BLaER1 (cell line): ENCODE data around the gene DNER.

Experiments used
- H3K27ac ChIP-seq: shearing (Covaris generic); formaldehyde crosslinking; 2 replicates; pipeline ENCODE4 v1.8.1; 2022
- H3K27me3 ChIP-seq: shearing (Covaris generic); formaldehyde crosslinking; 2 replicates; pipeline ENCODE4 v1.8.1; 2022
- H3K36me3 ChIP-seq: shearing (Covaris generic); formaldehyde crosslinking; 2 replicates; pipeline ENCODE4 v1.8.1; 2022
- H3K4me1 ChIP-seq: shearing (Covaris generic); formaldehyde crosslinking; 2 replicates; pipeline ENCODE4 v1.8.1; 2022
- H3K4me2 ChIP-seq: shearing (Covaris generic); formaldehyde crosslinking; 2 replicates; pipeline ENCODE4 v1.8.1; 2022
- H3K4me3 ChIP-seq: shearing (Covaris generic); formaldehyde crosslinking; 2 replicates; pipeline ENCODE4 v1.8.1; 2022
- H3K9ac ChIP-seq: shearing (Covaris generic); formaldehyde crosslinking; 2 replicates; pipeline ENCODE4 v1.8.1; 2022
- H3K9me3 ChIP-seq: shearing (Covaris generic); formaldehyde crosslinking; 2 replicates; pipeline ENCODE4 v1.8.1; 2022
- H4K20me1 ChIP-seq: shearing (Covaris generic); formaldehyde crosslinking; 2 replicates; pipeline ENCODE4 v1.8.1; 2022
- Cebpa-rat ChIP-seq: shearing (Covaris generic); IDR thresholded peaks from 2 replicates; pipeline ENCODE4 v1.8.1; 2022

DNER gene

DNA sequence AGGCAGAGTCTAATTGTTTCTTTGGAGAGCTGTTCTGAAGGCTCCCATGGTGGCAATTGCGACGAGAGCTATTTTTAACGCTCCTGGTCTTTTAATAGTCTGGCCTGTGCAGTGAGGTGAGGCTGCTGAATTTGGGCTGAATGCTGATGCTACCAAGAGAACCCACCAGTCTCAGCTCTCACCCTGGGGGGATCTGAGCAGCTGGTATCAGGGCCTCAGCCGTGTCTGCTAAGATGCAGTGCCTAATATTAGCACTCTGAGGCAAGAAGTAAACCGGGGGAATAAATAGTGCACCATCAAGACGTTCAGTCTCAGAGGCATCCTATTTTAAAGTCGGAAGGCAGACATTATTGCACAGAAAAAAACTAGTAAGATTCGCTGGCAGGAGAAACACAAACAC, 228.5 kb downstream of the DNER start:
- no peak for TF ChIP-seq Cebpa-rat
- Histone ChIP-seq H3K4me1 (peaks cover 70% of the 10 kb centered on the region), H3K27me3 (no peaks in the 10 kb centered on the region), H4K20me1 (no peaks in the 10 kb centered on the region), H3K27ac (peak overlapping the region; percentile 67), H3K4me2 (peak overlapping the region; percentile 82), H3K9ac (peak overlapping the region; percentile 42; the same call in 1 of the 2 replicates), H3K9me3 (peaks cover 22% of the 10 kb centered on the region), H3K36me3 (no peaks in the 10 kb centered on the region), H3K4me3 (no peak overlapping the region; the same call in 1 of the 2 replicates)

DNA sequence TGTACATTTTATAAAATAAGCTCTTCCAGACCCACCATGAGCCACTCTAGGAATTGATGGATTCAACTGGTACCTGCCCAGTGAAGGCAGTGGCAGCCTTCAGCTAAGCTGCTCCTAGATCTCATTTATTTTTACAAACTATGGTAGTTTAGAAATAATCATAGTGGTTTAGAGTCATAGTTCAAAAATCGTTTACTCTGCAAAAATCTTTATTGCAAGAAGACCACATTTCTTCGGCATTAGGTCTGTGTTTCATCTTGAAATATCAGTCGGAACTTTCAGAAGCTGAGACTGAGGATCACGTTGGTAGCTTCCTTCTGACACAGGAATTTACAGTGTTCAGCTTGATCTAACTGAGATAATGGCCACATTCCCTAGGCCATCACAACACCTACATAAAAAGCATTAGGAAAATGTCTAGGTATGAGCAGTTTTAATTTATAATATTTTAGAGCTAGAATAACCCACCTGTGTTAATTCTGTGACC, 237.0 kb downstream of the DNER start:
- no peak overlapping the region for H3K9ac ChIP-seq
- TF ChIP-seq Cebpa-rat, result no peak
- no peak overlapping the region for H3K4me3 ChIP-seq
- no peaks in the 10 kb centered on the region for H3K27me3 ChIP-seq
- peaks cover 2% of the 10 kb centered on the region; the same call in 1 of the 2 replicates for H3K9me3 ChIP-seq
- H3K36me3 ChIP-seq, result no peaks in the 10 kb centered on the region
- H3K4me2 ChIP-seq, result no peak overlapping the region
- no peak overlapping the region for H3K27ac ChIP-seq
- H3K4me1 ChIP-seq, result peaks cover 12% of the 10 kb centered on the region; the same call in 1 of the 2 replicates
- H4K20me1 ChIP-seq, result no peaks in the 10 kb centered on the region

DNA sequence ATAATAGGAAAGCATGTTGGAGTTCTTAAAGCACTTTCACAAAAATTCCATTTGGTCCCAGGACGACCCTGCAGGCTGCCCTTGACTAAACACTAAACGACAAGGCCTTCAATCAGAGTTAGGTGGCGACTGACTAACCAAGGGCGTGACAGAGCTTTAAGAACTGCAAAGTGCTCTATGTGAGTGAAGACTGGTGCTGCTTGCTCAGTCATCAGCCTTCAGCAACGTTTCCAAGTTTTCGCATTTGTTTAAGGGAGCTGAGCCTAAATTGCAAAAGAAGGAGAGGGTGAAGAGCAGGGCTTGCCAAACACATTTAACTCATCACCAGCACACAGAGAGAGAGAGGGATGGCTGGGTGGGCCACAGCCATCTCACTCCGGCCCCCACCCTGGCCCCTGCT, 238.6 kb downstream of the DNER start:
- no peaks in the 10 kb centered on the region for H3K27me3 ChIP-seq
- no peak overlapping the region for H3K4me3 ChIP-seq
- no peaks in the 10 kb centered on the region for H3K4me1 ChIP-seq
- no peak overlapping the region for H3K27ac ChIP-seq
- H4K20me1 ChIP-seq, result no peaks in the 10 kb centered on the region
- no peak overlapping the region for H3K9ac ChIP-seq
- no peak overlapping the region for H3K4me2 ChIP-seq
- no peaks in the 10 kb centered on the region for H3K9me3 ChIP-seq
- TF ChIP-seq Cebpa-rat, result no peak
- no peaks in the 10 kb centered on the region for H3K36me3 ChIP-seq

- Histone ChIP-seq H3K9me3 (no peaks in the 10 kb centered on the region), H4K20me1 (no peaks in the 10 kb centered on the region), H3K4me2 (no peak overlapping the region), H3K4me3 (no peak overlapping the region), H3K4me1 (no peaks in the 10 kb centered on the region), H3K27me3 (no peaks in the 10 kb centered on the region), H3K27ac (no peak overlapping the region), H3K9ac (no peak overlapping the region), H3K36me3 (no peaks in the 10 kb centered on the region)
- no peak for TF ChIP-seq Cebpa-rat
Measured at GRCh38 chr2:229474125-229474524, 240.2 kb downstream of the DNER start.

DNA sequence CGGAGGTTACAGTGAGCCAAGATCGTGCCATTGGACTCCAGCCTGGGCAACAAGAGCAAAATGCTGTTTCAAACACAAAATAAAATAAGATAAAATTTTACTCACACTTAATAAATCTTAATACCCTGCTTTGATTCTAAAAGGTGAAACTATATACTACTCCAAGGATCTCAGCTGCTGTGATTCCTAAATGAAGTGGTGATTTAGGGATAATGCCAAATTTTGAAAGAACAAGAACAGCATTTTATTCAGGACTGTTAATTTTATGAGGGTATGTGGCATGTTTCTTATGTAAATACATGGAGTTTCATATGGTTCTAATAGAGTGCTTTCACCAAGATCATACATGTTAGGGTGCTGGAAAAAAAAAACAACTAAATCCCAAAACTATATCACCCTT, 243.6 kb downstream of the DNER start:
- Histone ChIP-seq H3K4me1 (no peaks in the 10 kb centered on the region), H3K4me3 (no peak overlapping the region), H4K20me1 (no peaks in the 10 kb centered on the region), H3K27me3 (no peaks in the 10 kb centered on the region), H3K9me3 (no peaks in the 10 kb centered on the region), H3K27ac (no peak overlapping the region), H3K4me2 (no peak overlapping the region), H3K36me3 (no peaks in the 10 kb centered on the region), H3K9ac (no peak overlapping the region)
- TF ChIP-seq Cebpa-rat, result no peak

DNA sequence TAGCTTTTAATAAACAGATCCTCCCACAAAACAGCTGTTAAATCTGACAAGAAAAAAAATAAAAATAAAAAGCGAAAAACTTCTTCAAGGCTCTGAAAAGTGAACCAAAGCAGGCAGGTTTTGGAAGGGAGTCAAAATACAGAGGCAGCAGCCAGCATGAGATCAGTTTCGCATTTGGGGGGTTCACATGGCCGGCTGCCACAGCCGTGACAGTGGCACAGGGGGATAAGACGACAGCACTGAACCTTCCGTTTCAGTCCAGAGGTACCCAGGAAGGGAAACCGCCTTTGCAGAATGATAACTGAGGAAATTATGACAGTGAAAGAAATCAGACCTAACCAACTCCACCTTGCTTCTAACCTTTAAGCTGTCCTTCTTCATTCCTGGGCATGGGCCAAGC, 246.6 kb downstream of the DNER start:
- H3K9ac ChIP-seq, result no peak overlapping the region
- H3K4me3 ChIP-seq, result no peak overlapping the region
- no peaks in the 10 kb centered on the region for H3K9me3 ChIP-seq
- no peaks in the 10 kb centered on the region for H3K27me3 ChIP-seq
- H3K36me3 ChIP-seq, result no peaks in the 10 kb centered on the region
- H3K4me2 ChIP-seq, result no peak overlapping the region
- H4K20me1 ChIP-seq, result no peaks in the 10 kb centered on the region
- TF ChIP-seq Cebpa-rat, result no peak
- no peak overlapping the region for H3K27ac ChIP-seq
- H3K4me1 ChIP-seq, result no peaks in the 10 kb centered on the region

- no peak for TF ChIP-seq Cebpa-rat
- H3K4me2 ChIP-seq, result no peak overlapping the region
- H3K4me1 ChIP-seq, result no peaks in the 10 kb centered on the region
- no peak overlapping the region for H3K4me3 ChIP-seq
- H3K36me3 ChIP-seq, result no peaks in the 10 kb centered on the region
- no peaks in the 10 kb centered on the region for H3K27me3 ChIP-seq
- H4K20me1 ChIP-seq, result no peaks in the 10 kb centered on the region
- no peaks in the 10 kb centered on the region for H3K9me3 ChIP-seq
- H3K27ac ChIP-seq, result no peak overlapping the region
- H3K9ac ChIP-seq, result no peak overlapping the region
Measured at GRCh38 chr2:229463841-229464346, 250.5 kb downstream of the DNER start.

- Histone ChIP-seq H3K27ac (no peak overlapping the region), H3K4me2 (no peak overlapping the region), H3K9me3 (no peaks in the 10 kb centered on the region), H3K4me3 (no peak overlapping the region), H3K9ac (no peak overlapping the region), H3K27me3 (no peaks in the 10 kb centered on the region), H3K4me1 (no peaks in the 10 kb centered on the region), H4K20me1 (no peaks in the 10 kb centered on the region), H3K36me3 (no peaks in the 10 kb centered on the region)
- TF ChIP-seq Cebpa-rat, result no peak
Measured at GRCh38 chr2:229462112-229462511, 252.2 kb downstream of the DNER start.

- no peaks in the 10 kb centered on the region for H3K9me3 ChIP-seq
Measured at GRCh38 chr2:229456091-229456490, 258.3 kb downstream of the DNER start.

DNA sequence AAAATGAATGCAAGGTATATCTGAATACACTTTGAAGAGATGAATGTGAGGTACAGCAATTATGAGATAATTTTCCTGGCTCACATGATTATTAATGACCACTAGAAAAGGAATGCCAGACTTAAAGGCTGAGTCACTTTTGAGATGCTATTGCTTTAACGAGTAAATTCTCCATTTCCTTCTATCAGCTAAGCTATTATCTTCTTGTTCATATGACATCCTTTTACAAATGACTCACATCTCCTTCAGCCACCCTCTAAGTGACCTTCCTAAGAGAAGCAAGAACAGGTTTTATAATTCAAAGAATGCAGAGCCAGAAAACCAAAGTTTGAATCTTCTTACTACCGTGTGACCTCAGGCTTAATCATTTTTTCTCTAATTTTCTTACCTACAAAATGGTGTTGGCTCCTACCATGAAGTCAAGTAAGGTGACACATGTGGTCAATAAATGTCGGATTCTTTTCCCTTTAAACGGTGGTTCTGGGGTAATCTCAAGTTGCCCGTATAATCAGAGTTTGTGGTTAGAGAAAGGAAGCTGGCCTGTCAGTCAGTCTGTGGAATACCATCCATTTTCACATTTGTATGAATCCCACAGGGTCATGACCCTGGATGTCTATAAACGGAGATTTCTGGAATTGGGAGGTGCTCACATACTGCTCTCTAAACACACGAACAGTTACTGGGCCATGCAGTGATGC, 259.3 kb downstream of the DNER start:
- H3K4me2 ChIP-seq, result no peak overlapping the region
- no peak for TF ChIP-seq Cebpa-rat

More at GRCh38 chr2:229456091-229456490, 258.3 kb downstream of the DNER start:
- TF ChIP-seq Cebpa-rat, result no peak
- Histone ChIP-seq H3K4me2 (no peak overlapping the region), H3K36me3 (no peaks in the 10 kb centered on the region), H3K9ac (no peak overlapping the region), H3K4me1 (no peaks in the 10 kb centered on the region), H4K20me1 (no peaks in the 10 kb centered on the region), H3K27me3 (no peaks in the 10 kb centered on the region), H3K27ac (no peak overlapping the region), H3K4me3 (no peak overlapping the region)

DNA sequence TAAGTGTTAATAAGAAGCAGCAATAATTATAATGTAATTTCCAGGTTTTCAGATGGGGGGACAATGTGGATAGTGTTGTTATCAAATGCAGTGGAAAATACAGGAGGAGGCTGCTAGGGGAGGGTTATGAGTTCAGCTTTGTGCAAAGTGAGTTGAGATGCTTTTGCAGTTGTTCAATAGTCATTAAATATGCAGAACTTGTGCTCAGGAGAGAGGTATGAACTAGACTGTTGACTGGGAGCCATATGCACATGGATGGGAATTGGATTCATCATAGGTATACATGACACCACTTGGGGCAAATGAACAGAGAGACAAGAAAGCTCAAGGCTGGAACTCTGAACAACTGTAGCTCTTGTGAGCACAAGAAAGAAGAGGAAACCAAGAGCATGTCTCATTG, 261.1 kb downstream of the DNER start:
- Histone ChIP-seq H3K4me1 (no peaks in the 10 kb centered on the region), H3K27me3 (no peaks in the 10 kb centered on the region)
- TF ChIP-seq Cebpa-rat, result no peak

More for the DNA sequence above, 259.3 kb downstream of the DNER start:
- H3K9ac ChIP-seq, result no peak overlapping the region
- no peaks in the 10 kb centered on the region for H4K20me1 ChIP-seq
- no peak overlapping the region for H3K27ac ChIP-seq
- no peaks in the 10 kb centered on the region for H3K4me1 ChIP-seq
- no peaks in the 10 kb centered on the region for H3K27me3 ChIP-seq
- no peaks in the 10 kb centered on the region for H3K9me3 ChIP-seq
- no peak overlapping the region for H3K4me3 ChIP-seq
- H3K36me3 ChIP-seq, result no peaks in the 10 kb centered on the region

More for the DNA sequence above, 261.1 kb downstream of the DNER start:
- H3K27ac ChIP-seq, result no peak overlapping the region
- H3K9ac ChIP-seq, result no peak overlapping the region
- no peaks in the 10 kb centered on the region for H3K36me3 ChIP-seq
- no peaks in the 10 kb centered on the region for H4K20me1 ChIP-seq
- H3K9me3 ChIP-seq, result no peaks in the 10 kb centered on the region
- H3K4me2 ChIP-seq, result no peak overlapping the region
- H3K4me3 ChIP-seq, result no peak overlapping the region
